ENCODE measurements around the gene PLAC8L1.

The PLAC8L1 gene

DNA sequence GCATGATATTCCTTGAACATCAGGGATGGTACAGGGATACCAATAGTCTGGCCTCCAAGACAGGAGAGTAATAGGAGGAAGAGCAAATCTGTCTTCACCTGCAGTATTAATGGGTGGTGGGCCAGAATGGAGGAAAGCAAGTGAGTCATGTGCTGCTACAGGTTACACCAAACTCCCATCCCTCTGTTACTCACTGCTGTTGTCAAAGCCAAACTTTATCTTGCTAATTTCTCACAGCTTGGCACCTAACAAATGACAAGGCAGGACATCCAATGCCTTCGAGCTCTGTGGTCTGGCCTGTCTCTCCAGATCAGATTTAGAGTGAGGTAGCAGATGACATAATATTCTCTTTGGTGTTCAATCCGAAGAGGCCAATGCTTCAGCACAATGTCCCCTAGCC, 26.8 kb downstream of the PLAC8L1 start:
- DNase-seq: no peak

DNA sequence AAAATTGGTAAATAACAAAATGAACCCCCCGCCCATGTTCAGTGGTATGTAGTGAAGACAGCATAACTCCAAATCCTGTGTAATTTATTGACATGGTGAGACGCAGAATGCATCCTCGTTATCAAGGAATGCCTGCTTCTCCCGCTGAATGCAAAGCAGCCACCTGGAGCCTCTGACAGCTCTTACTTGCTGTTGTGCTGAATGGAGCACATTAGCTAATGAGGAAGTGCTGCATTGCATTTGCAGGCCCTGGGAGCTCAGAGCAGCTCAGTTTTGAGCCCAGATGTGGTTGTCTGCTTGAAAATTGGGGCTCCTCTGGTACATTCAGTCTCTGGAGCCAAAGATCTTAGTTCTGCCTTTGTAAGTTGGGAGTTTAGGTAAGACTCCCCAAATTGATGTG, 28.9 kb downstream of the PLAC8L1 start:
- no peak for DNase-seq

DNA sequence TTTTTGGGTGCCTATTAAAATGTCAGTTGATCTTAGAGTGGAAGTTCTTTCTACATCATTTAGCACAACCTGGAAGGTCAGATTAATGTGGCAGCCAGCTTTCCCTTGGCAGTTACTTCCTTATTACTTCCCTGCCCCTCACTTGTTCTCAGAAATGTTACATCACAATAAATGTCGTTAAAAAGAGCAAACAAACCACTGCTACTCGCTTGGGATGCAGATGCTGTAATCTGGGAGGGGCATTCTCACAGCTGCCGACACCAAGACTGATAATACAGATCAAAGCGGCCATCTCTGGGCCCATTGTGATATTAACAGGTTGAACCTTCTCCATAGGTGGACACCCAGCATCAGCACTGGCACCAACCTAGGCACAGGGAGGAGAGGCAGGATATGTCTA, 29.3 kb downstream of the PLAC8L1 start:
- DNase-seq: no peak

DNA sequence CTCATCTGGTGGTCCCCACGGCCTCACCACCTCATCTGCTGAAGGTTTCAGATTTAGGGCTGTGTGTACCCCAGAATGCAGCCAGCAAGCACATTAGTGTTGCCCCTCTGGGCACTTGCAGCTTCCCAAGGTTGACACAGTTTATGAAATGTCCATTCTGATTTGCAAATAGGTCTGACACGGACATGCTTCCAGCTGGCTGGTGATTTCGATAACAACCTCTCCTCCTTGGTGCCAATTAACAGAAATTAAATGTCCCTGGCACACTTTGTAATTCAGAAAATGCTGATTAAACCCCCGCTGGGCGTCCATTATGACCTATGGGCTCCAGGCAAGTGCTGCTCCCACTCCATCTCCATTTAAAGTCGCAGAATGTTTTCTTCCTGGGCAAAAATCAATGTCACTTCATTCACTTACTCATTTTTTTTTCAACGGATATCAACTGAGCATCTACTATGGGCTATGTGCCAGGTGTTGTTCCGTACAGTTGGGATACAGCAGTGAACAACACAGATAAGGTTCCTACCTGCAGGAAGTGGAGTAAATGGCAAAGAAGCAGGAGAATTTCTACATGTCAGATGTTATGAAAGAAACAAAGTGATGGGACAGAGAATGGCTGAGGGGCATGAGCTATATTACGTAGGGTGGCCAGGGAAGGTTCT, 32.0 kb downstream of the PLAC8L1 start:
- no peak for DNase-seq

DNA sequence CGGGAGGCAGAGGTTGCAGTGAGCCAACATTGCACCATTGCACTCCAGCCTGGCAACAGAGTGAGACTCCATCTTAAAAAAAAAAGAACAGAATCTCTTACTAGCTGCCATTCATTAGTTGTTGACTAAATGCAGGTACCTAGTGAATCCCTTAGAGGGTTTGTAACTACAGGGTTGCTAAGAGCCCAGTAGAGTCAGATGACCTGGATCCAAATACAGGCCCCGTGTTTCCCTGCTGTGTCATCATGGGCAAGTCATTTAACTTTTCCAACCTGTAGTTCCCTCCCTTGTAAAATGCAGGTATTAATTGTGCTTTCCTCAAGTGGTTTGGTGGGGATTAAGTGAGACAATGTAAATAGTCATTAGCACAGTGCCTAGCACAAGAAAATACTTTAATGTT, 32.8 kb downstream of the PLAC8L1 start:
- DNase-seq: no peak

DNA sequence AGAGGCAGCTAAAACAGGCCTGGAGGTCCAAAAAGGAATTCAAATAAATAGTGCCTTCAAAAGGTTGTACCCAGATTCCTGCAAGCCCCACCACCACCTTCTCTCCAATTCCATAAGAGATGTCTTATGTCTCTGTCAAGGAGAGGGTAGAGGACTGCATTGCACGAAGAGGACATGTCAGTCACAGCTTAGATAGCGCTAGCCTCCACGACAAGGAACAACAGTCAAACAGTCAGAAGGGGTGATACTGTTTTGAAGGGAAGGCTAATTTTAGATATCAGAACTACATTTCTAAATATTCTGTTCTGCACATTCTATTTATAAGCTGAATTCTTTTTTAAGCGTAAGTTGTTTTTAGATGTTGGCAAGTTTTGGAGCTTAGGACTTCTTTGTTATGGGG, 34.2 kb downstream of the PLAC8L1 start:
- no peak for DNase-seq

DNA sequence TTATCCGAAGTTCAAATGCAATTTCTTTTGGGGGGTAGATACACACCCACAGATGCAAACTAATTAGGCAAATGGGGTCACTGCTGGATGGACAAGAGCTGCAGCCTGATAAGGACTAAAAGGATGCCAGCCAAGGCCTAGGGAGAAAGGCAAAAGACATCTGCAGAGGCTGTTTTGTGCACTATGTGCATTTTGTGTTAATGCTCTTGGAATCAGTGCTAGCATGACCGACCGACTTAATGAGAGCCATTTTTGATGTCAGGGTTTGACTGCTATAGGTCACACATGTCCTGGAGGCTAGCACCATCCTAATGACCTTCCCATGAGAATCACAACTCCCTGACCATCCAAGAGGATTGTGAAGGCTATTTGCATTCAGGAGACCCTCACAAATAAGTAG, 34.6 kb downstream of the PLAC8L1 start:
- no peak for DNase-seq

DNA sequence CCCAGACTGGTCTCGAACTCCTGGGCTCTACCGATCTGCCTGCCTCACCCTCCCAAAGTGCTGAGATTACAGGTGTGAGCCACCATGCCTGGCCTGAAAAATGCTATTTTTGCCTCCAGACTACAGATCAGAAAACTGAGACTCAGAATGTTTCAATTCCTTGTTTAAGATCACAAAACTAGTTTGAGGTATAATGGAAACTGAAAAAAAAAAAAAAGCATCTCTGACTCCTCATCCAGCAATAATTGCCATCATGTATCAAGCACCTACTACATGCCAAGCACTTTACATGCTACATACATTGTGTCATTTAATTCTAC, 35.6 kb downstream of the PLAC8L1 start:
- no peak for DNase-seq

DNA sequence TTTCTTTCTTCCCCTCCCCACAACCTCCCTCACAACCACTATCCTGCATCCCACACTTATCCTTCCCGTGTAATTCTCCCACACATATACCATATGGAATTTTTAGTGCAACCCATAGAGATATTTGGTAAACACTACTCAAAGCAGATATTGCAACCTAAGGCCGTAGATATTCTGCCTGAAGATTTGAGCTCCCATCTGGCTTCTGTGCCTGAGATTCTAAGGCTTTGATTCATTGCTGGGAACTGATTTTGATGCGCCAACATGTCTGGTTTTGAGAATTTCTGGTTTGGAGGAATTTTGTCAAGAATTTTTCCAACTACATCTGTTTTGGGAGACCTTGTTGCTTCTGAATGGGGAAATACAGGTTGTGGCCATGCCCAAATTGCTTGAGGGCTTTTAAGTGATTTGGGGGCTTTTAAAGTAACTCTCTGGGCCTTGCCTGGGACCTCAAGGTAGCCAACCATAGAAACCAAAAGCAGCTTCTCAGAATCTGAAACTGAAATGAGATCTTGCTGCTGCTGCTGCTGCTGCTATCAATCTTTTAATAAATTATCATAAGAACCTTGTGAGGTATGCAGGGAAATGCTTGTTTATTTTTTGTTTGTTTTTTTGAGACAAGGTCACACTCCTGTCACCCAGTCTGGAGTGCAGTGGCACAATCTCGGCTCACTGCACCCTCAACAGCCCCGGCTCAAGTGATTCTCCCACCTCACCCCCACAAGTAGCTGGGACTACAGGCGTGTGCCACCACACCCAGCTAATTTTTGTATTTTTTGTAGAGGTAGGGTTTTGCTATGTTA, 36.2 kb downstream of the PLAC8L1 start:
- DNase-seq: no peak

DNA sequence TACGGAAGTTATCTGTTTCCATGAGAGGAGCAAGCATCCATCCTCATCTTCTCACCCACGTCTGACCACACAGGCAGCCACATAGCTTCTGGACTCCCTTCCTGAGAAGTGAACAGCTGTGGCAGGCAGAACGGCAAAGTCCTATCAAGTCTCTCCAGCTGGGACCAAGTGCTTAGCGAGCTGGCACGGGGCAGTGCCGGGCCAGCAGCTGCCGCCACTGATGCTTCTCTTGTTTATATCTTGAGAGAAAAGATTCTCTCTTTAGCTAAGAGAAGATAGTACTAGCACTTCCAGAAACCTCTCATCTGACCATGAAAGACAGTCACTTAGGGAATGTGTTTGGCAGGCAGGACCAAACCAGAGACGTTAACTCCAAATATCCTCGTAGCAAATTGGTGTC, 37.2 kb downstream of the PLAC8L1 start:
- no peak for DNase-seq

DNA sequence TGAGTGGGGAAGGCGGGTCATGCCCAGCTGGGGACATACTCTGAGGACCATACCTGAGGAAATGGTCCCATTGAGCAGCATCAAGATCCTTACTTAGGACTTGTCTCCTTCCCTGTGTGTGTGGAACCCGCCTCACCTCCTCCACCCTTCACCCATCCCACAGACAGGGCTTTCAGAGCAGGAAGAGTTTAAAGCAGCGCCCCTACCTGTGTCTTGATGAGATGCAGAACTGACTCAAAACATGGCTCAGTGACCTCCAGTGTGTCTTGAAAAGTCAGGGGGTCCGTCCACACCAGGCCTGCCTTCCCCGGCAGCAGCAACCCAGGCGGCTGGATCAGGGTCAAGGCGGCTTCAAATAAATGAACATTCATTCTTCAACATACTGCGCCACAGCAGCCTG, 38.4 kb downstream of the PLAC8L1 start:
- DNase-seq: no peak

DNA sequence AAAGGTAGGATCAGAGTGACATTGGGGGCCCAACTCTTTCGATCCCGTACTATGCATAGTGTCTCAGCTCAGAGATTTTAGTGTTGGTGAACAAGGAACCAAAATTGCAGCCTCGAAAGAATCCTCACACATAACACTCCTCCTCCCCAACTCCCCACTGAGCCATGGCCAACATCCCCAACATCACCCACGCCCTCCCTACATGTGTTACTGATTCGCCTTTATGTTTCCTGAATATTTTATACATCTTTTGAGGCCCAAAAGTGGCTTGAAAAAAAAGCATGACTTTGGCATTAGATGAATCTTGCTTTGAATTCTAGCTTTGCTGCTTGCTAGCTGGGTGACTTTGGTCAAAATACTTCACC, 45.2 kb downstream of the PLAC8L1 start:
- no peak for DNase-seq

DNA sequence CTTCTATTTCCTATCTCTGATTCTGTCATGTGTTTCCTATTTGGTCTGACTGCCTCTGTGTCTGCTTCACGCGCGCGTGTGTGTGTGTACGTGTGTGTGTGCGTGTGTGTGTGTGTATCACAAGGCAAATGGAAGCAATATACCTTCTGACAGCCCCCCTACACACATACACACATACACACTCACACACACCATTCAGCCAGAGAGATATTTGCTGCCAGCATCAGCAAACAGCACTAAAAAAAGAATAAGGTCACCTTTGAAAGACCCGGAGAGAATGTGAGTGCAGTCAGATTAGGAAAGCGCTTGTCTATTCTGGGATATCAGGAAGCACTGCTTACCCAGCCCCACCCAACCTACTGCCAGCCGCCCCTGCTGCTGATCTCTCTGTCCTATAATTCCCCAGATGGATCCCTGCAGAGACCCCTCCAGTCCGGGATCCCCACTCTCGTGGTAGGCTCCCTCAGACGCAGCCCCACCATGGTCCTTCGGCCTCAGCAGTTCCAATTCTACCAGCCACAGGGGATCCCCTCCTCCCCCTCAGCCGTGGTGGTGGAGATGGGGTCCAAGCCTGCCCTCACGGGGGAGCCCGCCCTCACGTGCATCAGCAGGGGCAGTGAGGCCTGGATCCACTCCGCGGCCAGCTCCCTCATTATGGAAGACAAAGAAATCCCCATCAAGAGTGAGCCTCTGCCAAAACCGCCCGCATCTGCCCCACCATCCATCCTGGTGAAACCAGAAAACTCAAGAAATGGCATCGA, 45.7 kb downstream of the PLAC8L1 start:
- DNase-seq: no peak

DNA sequence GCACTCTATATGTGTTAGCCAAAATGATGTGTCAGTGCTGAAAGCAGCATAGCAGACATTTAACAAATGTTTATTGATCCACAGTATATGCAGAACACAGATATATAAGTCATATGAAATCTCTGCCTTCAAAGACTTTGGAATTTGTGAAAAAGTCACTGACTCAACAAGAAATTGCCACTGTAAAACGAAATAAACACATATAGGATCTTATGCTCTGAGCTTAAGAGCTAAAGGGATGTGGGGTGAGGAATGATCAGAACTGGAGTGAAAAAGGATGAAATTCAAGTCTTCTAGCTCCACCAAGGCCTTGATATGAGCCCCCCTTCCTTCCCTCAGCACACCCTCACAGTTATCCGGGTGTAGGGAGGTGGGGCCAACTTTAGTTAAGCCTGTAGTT, 49.9 kb downstream of the PLAC8L1 start:
- no peak for DNase-seq

DNA sequence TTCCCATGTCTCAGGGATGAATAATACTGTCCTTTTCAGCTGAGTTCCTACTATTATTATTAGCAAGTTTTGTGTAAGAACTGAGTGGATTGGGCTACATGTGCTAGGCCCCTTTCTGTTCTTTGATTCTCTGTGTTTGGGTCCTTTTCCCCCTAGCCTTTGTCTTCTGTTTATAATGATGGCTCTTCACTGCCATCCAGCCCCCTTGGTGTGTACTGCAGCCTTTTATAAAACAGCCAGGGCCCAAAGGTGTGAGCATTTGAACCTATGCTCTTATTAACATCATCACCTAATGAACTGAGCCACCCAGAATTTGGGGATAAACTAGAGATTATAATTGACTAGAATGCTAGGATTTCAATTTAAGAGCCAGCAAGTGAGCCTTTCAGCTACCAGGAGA, 52.6 kb downstream of the PLAC8L1 start:
- DNase-seq: no peak

DNA sequence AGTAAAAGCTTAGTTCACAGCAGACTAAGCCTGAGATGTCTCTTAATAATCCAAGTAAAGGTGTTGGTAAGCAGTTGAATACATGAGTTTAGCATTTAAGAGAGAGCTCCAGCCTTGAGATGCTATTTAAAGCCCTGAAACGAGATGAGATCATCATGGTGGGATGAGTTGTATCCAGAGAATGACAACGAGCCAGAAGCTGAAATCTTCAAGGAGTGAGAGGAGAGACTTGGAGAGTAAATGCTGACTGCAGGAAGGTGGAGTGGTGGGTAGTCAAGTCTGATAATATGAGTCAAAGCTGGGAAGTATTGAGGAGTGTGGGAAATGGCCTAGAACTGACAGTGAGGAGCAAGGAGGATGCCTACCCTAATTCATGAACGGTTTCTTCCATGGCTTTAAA, 53.7 kb downstream of the PLAC8L1 start:
- no peak for DNase-seq

DNA sequence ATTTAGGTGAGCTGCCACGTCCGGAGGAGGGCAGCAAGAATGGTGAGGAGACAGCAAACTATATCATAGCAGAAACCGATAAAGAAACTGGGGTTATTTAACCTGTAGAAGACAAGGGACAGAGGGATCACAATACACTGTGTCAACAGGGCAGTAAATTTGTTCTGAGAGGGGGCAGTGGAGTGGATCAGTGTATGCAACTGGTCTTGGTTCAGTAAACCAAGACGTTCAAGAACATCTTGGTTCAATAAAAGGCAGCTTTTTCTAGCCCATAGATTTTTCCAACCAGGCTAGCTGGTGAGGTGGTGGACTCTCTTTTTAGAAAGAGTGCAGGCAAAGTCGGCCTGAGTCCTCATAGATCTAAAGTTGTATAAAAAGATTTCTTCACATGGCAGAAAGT, 55.3 kb downstream of the PLAC8L1 start:
- DNase-seq: no peak

DNA sequence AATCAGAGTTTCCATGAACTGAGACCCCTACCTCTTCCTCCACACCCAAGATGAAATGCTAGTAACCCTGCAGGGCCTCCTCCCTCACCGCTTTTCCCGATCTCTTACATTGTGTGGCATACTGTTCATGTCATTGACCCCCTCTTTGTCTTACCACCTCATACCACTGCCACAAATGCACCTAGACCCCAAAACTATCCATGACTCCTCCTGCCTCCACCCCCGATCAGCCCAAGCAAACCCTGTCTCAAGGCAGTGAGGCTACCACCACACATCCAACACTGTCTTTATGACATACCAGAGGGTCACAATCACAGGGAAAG, 55.7 kb downstream of the PLAC8L1 start:
- no peak for DNase-seq

DNA sequence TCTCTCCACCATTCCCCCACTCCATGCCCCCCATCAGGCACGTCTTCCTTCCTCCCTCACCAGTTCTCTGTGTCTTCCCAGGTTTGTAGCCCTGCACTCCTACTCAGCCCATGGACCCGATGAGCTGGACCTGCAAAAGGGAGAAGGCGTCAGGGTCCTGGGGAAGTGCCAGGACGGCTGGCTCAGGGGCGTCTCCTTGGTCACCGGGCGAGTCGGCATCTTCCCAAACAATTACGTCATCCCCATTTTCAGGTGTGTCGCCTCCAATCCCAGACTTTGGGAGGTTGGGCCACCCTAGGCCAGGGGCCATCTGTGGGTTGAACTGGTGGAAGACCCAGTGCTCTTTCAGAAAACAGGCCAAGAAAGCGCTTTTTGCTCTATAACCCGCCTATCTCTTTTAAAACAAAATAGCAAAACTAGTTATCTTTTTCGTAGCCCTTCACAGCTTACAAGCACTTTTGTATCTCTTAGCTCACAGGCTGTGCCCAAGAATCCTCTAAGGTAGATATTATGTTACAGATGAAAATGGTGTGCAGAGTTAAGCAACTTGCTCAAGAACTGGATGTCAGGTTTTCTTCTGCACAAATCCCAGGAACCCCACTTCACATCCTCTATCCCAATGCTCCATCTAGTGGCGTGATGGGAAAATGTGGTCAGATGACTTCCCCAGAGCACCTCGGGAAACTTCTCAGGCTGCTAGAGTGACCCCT, 56.2 kb downstream of the PLAC8L1 start:
- no peak for DNase-seq

DNA sequence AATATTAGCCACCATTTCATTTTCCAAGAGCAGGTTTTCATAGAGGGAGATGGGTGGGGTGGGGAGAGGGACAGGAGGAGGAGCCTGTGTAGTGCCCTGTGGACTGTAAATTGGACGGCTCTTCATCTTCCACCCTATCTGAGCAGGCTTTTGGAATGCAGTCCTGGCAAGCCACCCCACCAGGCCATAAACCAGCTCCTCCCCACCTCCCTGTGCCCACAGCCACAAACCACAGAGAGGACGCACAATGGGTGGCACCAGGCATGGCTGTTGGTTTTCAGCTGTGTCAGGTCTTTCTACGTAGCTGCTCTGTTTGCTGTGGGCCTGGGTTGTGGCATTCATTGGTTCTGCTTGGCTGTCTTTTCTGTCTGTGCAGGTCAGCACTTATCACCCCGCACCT, 58.0 kb downstream of the PLAC8L1 start:
- no peak for DNase-seq

DNA sequence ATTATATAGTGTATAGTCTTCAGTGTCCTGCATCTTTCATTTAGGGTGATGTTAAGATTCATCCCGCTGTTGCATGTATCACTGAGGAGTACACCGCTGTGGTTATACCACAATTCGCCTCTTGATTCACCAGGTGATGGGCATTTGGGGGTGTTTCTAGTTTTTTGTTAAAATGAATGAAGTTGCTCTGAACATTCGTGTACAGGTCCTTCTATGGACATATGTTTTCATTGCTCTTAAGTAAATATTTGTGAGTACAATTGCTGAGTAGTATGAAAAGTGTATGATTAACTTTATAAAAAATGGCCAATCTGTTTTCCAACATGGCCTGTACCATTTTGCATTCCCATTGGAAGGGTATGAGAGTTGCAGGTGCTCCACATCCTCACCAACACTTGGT, 61.7 kb downstream of the PLAC8L1 start:
- no peak for DNase-seq

DNA sequence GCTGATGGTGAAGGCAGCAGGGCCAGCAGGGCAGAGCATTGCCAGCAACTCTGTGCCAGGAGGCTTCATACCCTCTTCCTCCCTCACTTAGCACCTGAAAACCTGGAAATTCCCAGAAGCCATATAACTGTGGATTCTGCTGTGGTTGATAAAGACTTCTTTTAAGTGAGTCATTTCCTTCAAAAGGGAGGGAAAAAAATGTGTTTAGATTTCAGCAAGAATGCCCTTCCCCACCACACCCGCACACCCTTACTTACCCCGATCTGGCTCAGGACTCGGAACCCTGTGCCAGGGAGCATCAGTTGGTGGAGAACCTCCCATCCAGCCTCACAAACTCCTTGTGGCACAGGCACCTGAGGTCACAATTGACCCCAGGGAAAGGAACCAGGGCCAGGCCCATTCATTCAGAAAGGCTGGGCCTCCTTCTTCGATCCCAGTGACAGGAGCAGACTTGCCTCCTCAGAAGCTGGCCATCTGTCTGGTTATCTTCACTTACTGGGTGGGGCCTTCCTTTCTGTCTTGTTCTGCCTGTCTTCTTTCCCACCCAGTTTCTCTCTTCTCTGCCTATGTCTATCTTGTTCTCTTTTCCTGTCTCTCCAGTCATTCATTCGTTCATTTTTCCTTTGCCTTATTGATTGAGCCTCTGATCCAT, 62.6 kb downstream of the PLAC8L1 start:
- DNase-seq: no peak

DNA sequence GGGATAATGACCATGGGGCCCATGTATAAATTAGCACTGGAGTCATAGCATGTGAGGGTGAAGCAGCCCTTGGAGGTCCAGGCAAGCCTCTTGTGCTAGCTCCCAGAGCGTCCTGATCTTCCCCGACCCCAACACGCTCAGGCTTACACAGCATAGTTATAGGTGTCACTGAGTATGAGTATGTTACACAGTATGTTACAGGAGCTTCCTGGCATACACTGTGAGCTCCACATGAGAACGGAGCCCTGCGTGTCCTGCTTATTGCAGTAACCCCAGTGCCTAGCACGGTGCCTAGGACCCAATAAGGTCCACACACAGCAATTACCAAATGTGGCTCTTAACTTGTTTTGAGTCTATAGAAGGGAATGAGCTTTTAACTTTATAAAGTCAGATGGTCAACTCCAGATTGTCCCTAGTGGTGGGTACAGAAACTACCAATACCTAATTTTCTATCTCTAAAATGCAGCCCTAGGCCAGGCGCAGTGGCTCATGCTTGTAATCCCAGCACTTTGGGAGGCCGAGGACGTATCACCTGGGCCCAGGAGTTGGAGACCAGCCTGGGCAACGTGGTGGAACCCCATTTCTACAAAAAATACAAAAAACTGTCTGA, 64.1 kb downstream of the PLAC8L1 start:
- DNase-seq: no peak
